Nephron progenitor cell (in vitro differentiated cells): ENCODE results near the gene PCSK6.

Source experiments
- DNase-seq: peaks from one replicate; pipeline ENCODE4 v3.0.0; 2021
- H3K27ac Mint-ChIP-seq: 2 replicates; pipeline ENCODE4 v1.8.0; 2021; ENCODE audit warnings: mild to moderate bottlenecking, moderate library complexity, mixed read lengths
- H3K27me3 Mint-ChIP-seq: 2 replicates; pipeline ENCODE4 v1.8.0; 2021; ENCODE audit warnings: mild to moderate bottlenecking, low read depth, mixed read lengths; ENCODE audit not compliant: poor library complexity
- H3K36me3 Mint-ChIP-seq: 2 replicates; pipeline ENCODE4 v1.8.0; 2021; ENCODE audit warnings: low read depth, mixed read lengths
- H3K4me1 Mint-ChIP-seq: 2 replicates; pipeline ENCODE4 v1.8.0; 2021; ENCODE audit warnings: mixed read lengths
- H3K4me3 Mint-ChIP-seq: 2 replicates; pipeline ENCODE4 v1.8.0; 2021; ENCODE audit warnings: mild to moderate bottlenecking, moderate library complexity, mixed read lengths
- H3K9me3 Mint-ChIP-seq: 2 replicates; pipeline ENCODE4 v1.8.0; 2021; ENCODE audit warnings: mild to moderate bottlenecking, moderate library complexity, mixed read lengths
- CTCF ChIP-seq: fragments of 200-600 bp; sonication (generic); IDR thresholded peaks from 2 replicates; pipeline ENCODE4 v1.5.0; 2021; ENCODE audit warnings: antibody characterized with exemption

PCSK6 gene

DNA sequence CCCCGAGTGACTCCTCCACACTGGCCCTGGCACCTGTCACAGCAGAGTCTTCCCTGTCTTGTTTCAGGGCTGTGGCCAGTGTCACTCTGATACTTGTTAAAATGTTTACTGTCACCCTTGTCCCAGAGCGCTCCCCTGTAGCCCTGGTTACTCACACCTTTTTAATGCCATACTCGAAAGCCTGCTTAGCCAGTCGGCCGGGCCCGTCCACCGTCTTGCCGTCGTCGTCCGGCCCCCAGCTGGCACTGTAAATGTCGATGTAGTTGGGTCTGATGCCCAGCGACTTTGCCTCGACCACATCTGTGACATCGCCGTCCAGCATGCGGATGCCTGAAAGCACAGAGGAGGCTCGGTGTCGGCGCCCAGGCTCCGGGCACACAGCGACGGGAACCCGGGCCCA is 91.3 kb downstream of the PCSK6 start:
- DNase-seq, result no peak
- Mint-ChIP-seq H3K4me1 (peaks cover 29% of the 10 kb centered on the region), H3K36me3 (no peaks in the 10 kb centered on the region), H3K27me3 (peaks cover 18% of the 10 kb centered on the region), H3K4me3 (no peak overlapping the region), H3K9me3 (peaks cover 5% of the 10 kb centered on the region), H3K27ac (no peak overlapping the region)
- no peak for TF ChIP-seq CTCF

DNA sequence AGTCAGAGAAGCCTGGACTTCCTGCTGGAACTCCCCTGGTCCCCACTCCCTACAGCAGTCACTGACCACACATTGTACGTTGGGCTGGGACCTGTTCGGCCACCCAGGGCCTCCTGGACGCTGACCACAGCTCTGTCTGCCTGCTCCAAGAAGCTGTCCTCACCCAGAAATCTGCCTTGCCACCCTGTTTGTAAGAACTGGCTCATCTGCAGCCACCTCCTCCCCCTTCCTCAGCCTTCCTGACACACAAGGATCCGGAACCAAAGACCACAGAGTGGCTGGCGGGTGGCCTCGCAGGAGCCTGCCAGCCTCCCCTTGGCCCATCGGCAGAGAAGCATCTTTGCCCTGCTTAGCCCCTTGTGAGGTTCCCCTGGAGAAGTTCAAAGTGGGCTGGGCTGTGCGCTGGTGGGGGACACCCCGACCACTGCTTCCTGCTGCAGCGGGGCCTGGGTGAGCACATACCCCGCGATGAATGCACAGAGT is 91.9 kb downstream of the PCSK6 start:
- Mint-ChIP-seq H3K4me1 (peaks cover 29% of the 10 kb centered on the region), H3K4me3 (no peak overlapping the region), H3K9me3 (peaks cover 5% of the 10 kb centered on the region)

GRCh38 chr15:101396484-101397261 is 92.8 kb downstream of the PCSK6 start:
- Mint-ChIP-seq H3K4me3 (no peak overlapping the region), H3K27ac (no peak overlapping the region), H3K4me1 (peaks cover 29% of the 10 kb centered on the region), H3K27me3 (peaks cover 21% of the 10 kb centered on the region), H3K9me3 (peaks cover 5% of the 10 kb centered on the region), H3K36me3 (no peaks in the 10 kb centered on the region)
- no peak for TF ChIP-seq CTCF
- no peak for DNase-seq

More for the DNA sequence above, 91.9 kb downstream of the PCSK6 start:
- no peak for TF ChIP-seq CTCF
- H3K36me3 Mint-ChIP-seq, result no peaks in the 10 kb centered on the region
- peak overlapping the region; percentile 94 for H3K27ac Mint-ChIP-seq
- no peak for DNase-seq
- H3K27me3 Mint-ChIP-seq, result peaks cover 21% of the 10 kb centered on the region

DNA sequence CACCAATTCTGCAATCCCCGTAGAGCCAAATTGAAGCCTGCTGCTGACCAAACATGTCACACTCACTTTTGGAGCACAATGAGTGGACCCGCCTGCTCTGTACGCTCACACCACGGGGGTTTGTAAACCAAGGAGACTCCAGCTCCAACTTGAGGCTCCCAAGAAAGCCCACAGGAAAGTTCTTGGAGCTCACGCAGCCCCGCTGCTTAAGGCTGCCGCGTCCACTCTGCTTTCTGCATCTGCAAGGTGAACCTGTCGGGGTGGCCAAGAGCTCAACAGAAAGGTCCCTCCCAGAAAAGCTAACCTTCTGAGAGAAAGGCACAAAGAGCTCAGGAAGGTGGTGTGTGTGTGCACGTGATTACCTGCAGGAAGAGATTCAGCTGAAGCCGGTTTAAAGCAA is 94.9 kb downstream of the PCSK6 start:
- Mint-ChIP-seq H3K9me3 (no peaks in the 10 kb centered on the region), H3K4me3 (no peak overlapping the region), H3K4me1 (peaks cover 29% of the 10 kb centered on the region), H3K36me3 (no peaks in the 10 kb centered on the region), H3K27me3 (peaks cover 21% of the 10 kb centered on the region), H3K27ac (no peak overlapping the region)
- no peak for DNase-seq
- no peak for TF ChIP-seq CTCF

DNA sequence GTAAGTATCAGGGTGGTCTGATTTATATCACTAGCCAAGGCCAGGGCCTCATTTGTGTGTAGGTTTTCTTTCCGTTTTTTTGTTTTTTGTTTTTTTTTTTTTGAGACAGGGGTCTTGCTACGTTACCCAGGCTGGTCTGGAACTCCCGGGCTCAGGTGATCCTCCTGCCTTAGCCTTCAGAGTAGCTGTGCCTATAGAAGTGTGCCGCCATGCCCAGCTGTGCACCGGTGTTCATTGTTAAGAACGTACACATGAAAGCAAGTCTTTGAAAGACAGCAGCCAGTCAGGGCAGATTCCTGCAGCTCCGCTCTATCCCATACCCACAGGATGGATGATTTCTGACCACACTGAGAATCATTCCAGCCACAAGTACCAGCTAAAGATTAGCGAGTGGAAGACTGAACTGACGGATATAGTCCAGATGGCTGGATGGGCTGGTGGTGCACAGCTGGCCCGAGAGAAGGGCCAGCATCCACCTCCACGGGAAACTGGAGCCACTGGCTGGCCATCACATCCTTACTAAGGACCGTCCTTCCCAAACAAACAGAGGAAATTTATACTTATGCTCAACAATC is 95.4 kb downstream of the PCSK6 start:
- DNase-seq, result no peak
- no peak for TF ChIP-seq CTCF
- no peaks in the 10 kb centered on the region for H3K9me3 Mint-ChIP-seq
- H3K27ac Mint-ChIP-seq, result no peak overlapping the region
- H3K27me3 Mint-ChIP-seq, result peaks cover 19% of the 10 kb centered on the region
- H3K36me3 Mint-ChIP-seq, result no peaks in the 10 kb centered on the region
- H3K4me1 Mint-ChIP-seq, result peaks cover 29% of the 10 kb centered on the region
- no peak overlapping the region for H3K4me3 Mint-ChIP-seq
